HepG2 (cell line): ENCODE data around the gene MAPK12. TPM values are rescaled to one million over a fixed set of nuclear protein-coding genes. Genes with fewer than 3 reads are reported as not detected.

Experiments used
- ATAC-seq: fragments of 200-7000 bp; cut with Tn5 transposase; 3 replicates; pipeline ENCODE4 v1.9.1; 2020; ENCODE audit warnings: mild to moderate bottlenecking, moderate library complexity
- BruUV-seq: library from RNA; stranded (reverse); fragments of 400-500 nt; replicated peaks from 2 replicates; lab custom pipeline; 2021; lab: Mats Ljungman, UMichigan
- CTCF ChIA-PET: fragments of 300-600 bp; formaldehyde crosslinking; extraction: SDS; loops from one replicate; lab custom pipeline; 2021; ENCODE audit warnings: low total read pairs, inconsistent platforms, low intra/inter-chr PET ratio; lab: Yijun Ruan, JAX
- POLR2A ChIA-PET: fragments of 350-600 bp; sonication (Branson Sonifier 250); formaldehyde crosslinking; loops from one replicate; lab custom pipeline; 2020; ENCODE audit warnings: antibody characterized with exemption, inconsistent platforms; lab: Yijun Ruan, JAX
- DNase-seq: peaks from one replicate; pipeline ENCODE4 v3.0.0-alpha.2; 2015; ENCODE audit warnings: low spot score
- FAIRE-seq: peaks from 3 replicates; lab custom pipeline; 2011; peaks lifted over from hg19 to GRCh38; lab: Jason Lieb, UNC
- H2AFZ ChIP-seq: one replicate; pipeline ENCODE4 v1.6.1; 2011; ENCODE audit warnings: low read length, inconsistent platforms
- H3K27ac ChIP-seq: fragments of 300-600 bp; 3 replicates; pipeline ENCODE4 v1.8.0; 2011; ENCODE audit warnings: mixed run types, mild to moderate bottlenecking, mixed read lengths, low read length, inconsistent platforms; ENCODE audit not compliant: insufficient read depth; ENCODE audit errors: extremely low read length
- H3K27me3 ChIP-seq, 2 experiments: fragments of 200-600 bp in 1 of 2; 2 replicates in 1 of 2; 3 replicates in 1 of 2; pipeline versions ENCODE4 v1.6.0 to v1.8.0; 2011; ENCODE audit warnings: low read length in 2 of 2, mild to moderate bottlenecking in 2 of 2, moderate library complexity in 2 of 2, inconsistent platforms in 1 of 2; ENCODE audit not compliant: insufficient read depth in 2 of 2, control insufficient read depth in 1 of 2
- H3K36me3 ChIP-seq, 2 experiments: fragments of 200-600 bp in 1 of 2; replicated peaks in 1 of 2; 2 replicates in 1 of 2; 3 replicates in 1 of 2; pipeline versions ENCODE4 v1.5.1 to v1.8.0; 2011; ENCODE audit warnings: low read length in 2 of 2, inconsistent platforms in 1 of 2; ENCODE audit not compliant: insufficient read depth in 2 of 2, control insufficient read depth in 1 of 2
- H3K4me1 ChIP-seq: 2 replicates; pipeline ENCODE4 v1.5.1; 2012; ENCODE audit warnings: low read length, inconsistent platforms; ENCODE audit not compliant: insufficient read depth
- H3K4me2 ChIP-seq: 2 replicates; pipeline ENCODE4 v1.6.0; 2011; ENCODE audit warnings: low read depth, low read length, inconsistent platforms
- H3K4me3 ChIP-seq, 3 experiments: fragments of 200-600 bp in 1 of 3; sonication (generic), shearing (Covaris generic) in 1 of 3; replicated peaks in 1 of 3; 2 replicates each; pipeline ENCODE4 v1.5.1; 2011 to 2016; ENCODE audit warnings: low read length in 3 of 3, inconsistent platforms in 2 of 3, low read depth in 2 of 3, mild to moderate bottlenecking in 2 of 3, control low read depth in 1 of 3, mixed read lengths in 1 of 3; ENCODE audit not compliant: insufficient read depth in 1 of 3
- H3K79me2 ChIP-seq: one replicate; pipeline ENCODE4 v1.6.1; 2011; ENCODE audit warnings: low read length, inconsistent platforms; ENCODE audit not compliant: insufficient read depth
- H3K9ac ChIP-seq: 2 replicates; pipeline ENCODE4 v1.6.0; 2011; ENCODE audit warnings: mild to moderate bottlenecking, low read depth, low read length, inconsistent platforms; ENCODE audit not compliant: insufficient read depth
- H3K9me3 ChIP-seq: 2 replicates; pipeline ENCODE4 v1.5.1; 2012; ENCODE audit warnings: mild to moderate bottlenecking, low read length
- H4K20me1 ChIP-seq: 2 replicates; pipeline ENCODE4 v1.6.0; 2011; ENCODE audit warnings: inconsistent platforms, mild to moderate bottlenecking, low read length, moderate library complexity; ENCODE audit not compliant: insufficient read depth
- CTCF ChIP-seq: sonication (generic); formaldehyde crosslinking; IDR thresholded peaks from 2 replicates; pipeline ENCODE4 v1.5.0; 2020; ENCODE audit warnings: mild to moderate bottlenecking, missing genetic modification reagents, moderate library complexity
- RXRA ChIP-seq: sonication (generic); formaldehyde crosslinking; IDR thresholded peaks from 2 replicates; pipeline ENCODE4 v1.5.1; 2020; ENCODE audit warnings: missing genetic modification reagents
- ZNF496 ChIP-seq: sonication (generic); formaldehyde crosslinking; IDR thresholded peaks from 2 replicates; pipeline ENCODE4 v1.8.1; 2023; ENCODE audit warnings: mild to moderate bottlenecking, moderate library complexity, missing genetic modification reagents; ENCODE audit not compliant: insufficient replicate concordance
- WGBS: methylation state at CpG from one replicate; pipeline ENCODE4 v1.1.6; 2017; ENCODE audit warnings: low lambda C conversion rate; 5-methylcytosine and 5-hydroxymethylcytosine counted together
- in situ Hi-C: cut with HindIII; loops from 2 replicates; pipeline ENCODE4 v1.10.0; 2017; ENCODE audit warnings: low pct_unique_long_range_greater_than_20kb; ENCODE audit not compliant: extremely low pct_ligation_motif_present
- intact Hi-C: fragments of 100-400 bp; cut with micrococcal nuclease; formaldehyde crosslinking; loops from one replicate; pipeline ENCODE4 v1.10.0; 2022; ENCODE audit not compliant: unreplicated experiment
- polyA plus RNA-seq, 8 experiments: library from polyadenylated mRNA; depleted of rRNA in 3 of 8; stranded (reverse) in 7 of 8; unstranded in 1 of 8; fragments of >200 nt; fragmentation: Illumina TruSeq in 4 of 8; extraction: Trizol in 4 of 8; gene quantifications; 2 replicates each; pipeline versions ENCODE4 v1.2.1 to v1.2.3, GENCODE V29; 2011 to 2016; ENCODE audit warnings: low read depth in 4 of 8, missing spikeins in 1 of 8, mixed read lengths in 1 of 8; ENCODE audit not compliant: insufficient read depth in 1 of 8
- total RNA-seq, 5 experiments: library from RNA; depleted of rRNA; stranded (reverse); fragments of >200 nt; fragmentation: Illumina TruSeq; extraction: Trizol; gene quantifications; 2 replicates each; pipeline ENCODE4 v1.2.3, GENCODE V29; 2016; ENCODE audit warnings: low read depth in 1 of 5

The MAPK12 gene
- total and polyA plus RNA-seq, 2 of the 13 experiments (the other 11 are each of a cell fraction or from before 2014, with no cell fraction given): 22.2 to 23.3 TPM

- ATAC-seq (no peak), DNase-seq (no peak), FAIRE-seq (no peak)
- H3K27me3 ChIP-seq: no peaks in the 10 kb centered on the region
- no peaks in the 10 kb centered on the region for H3K9me3 ChIP-seq
- in situ Hi-C loops (no loop called here), intact Hi-C loops (no loop called here)
- no TSS peak for BruUV-seq
- H3K9ac ChIP-seq: no peak overlapping the region
- CTCF ChIA-PET: no interaction called here
- H3K27ac ChIP-seq: no peak overlapping the region
- H4K20me1 ChIP-seq: no peaks in the 10 kb centered on the region
- peaks cover 11% of the 10 kb centered on the region for H3K4me1 ChIP-seq
- H3K4me3 ChIP-seq: no peak overlapping the region
- no peaks in the 10 kb centered on the region for H3K79me2 ChIP-seq
- H2AFZ ChIP-seq: no peak overlapping the region
- no peak overlapping the region for H3K4me2 ChIP-seq
- peaks cover 22 to 56% of the 10 kb centered on the region in 2 experiments; a peak in 4 of 5 replicates for H3K36me3 ChIP-seq
- 95% methylated on average over 10 of the region's 19 CpGs for WGBS
- TF ChIP-seq CTCF (CRISPR knock-in tag) (peak; percentile 47), ZNF496 (CRISPR knock-in tag) (no peak), RXRA (CRISPR knock-in tag) (no peak)
- POLR2A ChIA-PET: no interaction called here
Measured at GRCh38 chr22:50221410-50222300, 39.8 kb downstream of the MAPK12 start.
